Sigmoid colon (tissue), 7 donors: ENCODE data around the gene AUNIP. TPM values are rescaled to one million over a fixed set of nuclear protein-coding genes. Genes with fewer than 3 reads are reported as not detected.

ENCODE experiments used
- DNase-seq: peaks from one replicate; pipeline ENCODE4 v3.0.0-alpha.2; 2019
- H3K27ac ChIP-seq, 4 donors: fragments of 200-600 bp; sonication (generic); one replicate each; pipeline ENCODE4 v1.5.1; 2016 to 2019; ENCODE audit warnings: mild to moderate bottlenecking in 1 of 4
- H3K27me3 ChIP-seq, 3 donors: fragments of 200-600 bp; sonication (generic); one replicate each; pipeline ENCODE4 v1.5.1; 2019; ENCODE audit warnings: mild to moderate bottlenecking in 1 of 3
- H3K36me3 ChIP-seq, 4 donors: fragments of 200-600 bp; sonication (generic); one replicate each; pipeline ENCODE4 v1.5.1; 2016 to 2019
- H3K4me1 ChIP-seq, 4 donors: fragments of 200-600 bp; sonication (generic); one replicate each; pipeline ENCODE4 v1.5.1; 2017 to 2019
- H3K4me3 ChIP-seq, 4 donors: fragments of 200-600 bp; sonication (generic); one replicate each; pipeline ENCODE4 v1.5.1; 2017 to 2019; ENCODE audit warnings: mild to moderate bottlenecking in 2 of 4, moderate library complexity in 1 of 4
- H3K9me3 ChIP-seq, 4 donors: fragments of 200-600 bp in 3 of 4; sonication (generic) in 3 of 4; one replicate each; pipeline versions ENCODE4 v1.5.1 to v1.6.1; 2013 to 2019
- EP300 ChIP-seq, 4 donors: sonication (generic); formaldehyde crosslinking; IDR thresholded peaks; one replicate each; pipeline ENCODE4 v1.6.1; 2017; ENCODE audit warnings: antibody characterized with exemption in 4 of 4
- POLR2A ChIP-seq, 2 donors: fragments of 450-650 bp; IDR thresholded peaks; one replicate each; pipeline ENCODE4 v1.6.1; 2016; ENCODE audit warnings: antibody characterized with exemption in 2 of 2, mild to moderate bottlenecking in 2 of 2, moderate library complexity in 2 of 2
- POLR2AphosphoS5 ChIP-seq, 4 donors: sonication (generic); formaldehyde crosslinking; IDR thresholded peaks; one replicate each; pipeline ENCODE4 v1.6.1; 2017; ENCODE audit warnings: antibody characterized with exemption in 4 of 4
- WGBS, 2 donors: extraction: QIAGEN DNeasy Blood & Tissue Kit; methylation state at CpG; one replicate each; pipeline ENCODE4 v1.1.7; 2013; 5-methylcytosine and 5-hydroxymethylcytosine counted together
- intact Hi-C: fragments of 100-400 bp; cut with DNase I; formaldehyde crosslinking; loops from one replicate; pipeline ENCODE4 v1.15.1; 2023
- polyA plus RNA-seq, 3 donors: library from polyadenylated mRNA; stranded (reverse); fragments of 200-250 nt; gene quantifications; one replicate each; pipeline ENCODE4 v1.2.3, GENCODE V29; 2013
- total RNA-seq, 4 donors: library from RNA; depleted of rRNA; stranded (reverse); fragments of >200 nt; gene quantifications; one replicate each; pipeline ENCODE4 v1.1.0, GENCODE V29; 2016
- TF ChIP-seq, protein P1 (sequence below), 4 experiments: fragments of 450-650 bp in 3 of 4; fragments of 200-600 bp in 1 of 4; IDR thresholded peaks; one replicate each; pipeline ENCODE4 v1.5.1; 2016 to 2019; ENCODE audit warnings: antibody characterized with exemption in 4 of 4, mild to moderate bottlenecking in 3 of 4, moderate library complexity in 2 of 4
- donor health status: healthy with polysubstance abuse.
- donor health status: Bipolar disorder and iron deficiency.
- donor health status: healthy.

The AUNIP gene
- total and polyA plus RNA-seq, 7 donors = 0.46 to 1.9 TPM; not detected in 5

- intact Hi-C loops = loop anchor here (10.0 kb wide), 1 partner anchor 571 kb away; the partner anchor contains the start of gene RSRP1
- no peak overlapping the region for H3K4me3 ChIP-seq
- no peaks in the 10 kb centered on the region for H3K27me3 ChIP-seq
- H3K36me3 ChIP-seq = peaks cover 12 to 54% (median 28%) of the 10 kb centered on the region in 4 donors
- no peaks in the 10 kb centered on the region for H3K9me3 ChIP-seq
- DNase-seq = no peak
- H3K27ac ChIP-seq = no peak overlapping the region
- WGBS, 2 donors = 89 to 92% methylated on average over 15 of the region's 15 CpGs
- TF ChIP-seq POLR2AphosphoS5 (IDR thresholded peaks at IDR 0.05) (no peak), POLR2A (IDR thresholded peaks at IDR 0.05) (no peak)
- TF ChIP-seq, protein P1, sequence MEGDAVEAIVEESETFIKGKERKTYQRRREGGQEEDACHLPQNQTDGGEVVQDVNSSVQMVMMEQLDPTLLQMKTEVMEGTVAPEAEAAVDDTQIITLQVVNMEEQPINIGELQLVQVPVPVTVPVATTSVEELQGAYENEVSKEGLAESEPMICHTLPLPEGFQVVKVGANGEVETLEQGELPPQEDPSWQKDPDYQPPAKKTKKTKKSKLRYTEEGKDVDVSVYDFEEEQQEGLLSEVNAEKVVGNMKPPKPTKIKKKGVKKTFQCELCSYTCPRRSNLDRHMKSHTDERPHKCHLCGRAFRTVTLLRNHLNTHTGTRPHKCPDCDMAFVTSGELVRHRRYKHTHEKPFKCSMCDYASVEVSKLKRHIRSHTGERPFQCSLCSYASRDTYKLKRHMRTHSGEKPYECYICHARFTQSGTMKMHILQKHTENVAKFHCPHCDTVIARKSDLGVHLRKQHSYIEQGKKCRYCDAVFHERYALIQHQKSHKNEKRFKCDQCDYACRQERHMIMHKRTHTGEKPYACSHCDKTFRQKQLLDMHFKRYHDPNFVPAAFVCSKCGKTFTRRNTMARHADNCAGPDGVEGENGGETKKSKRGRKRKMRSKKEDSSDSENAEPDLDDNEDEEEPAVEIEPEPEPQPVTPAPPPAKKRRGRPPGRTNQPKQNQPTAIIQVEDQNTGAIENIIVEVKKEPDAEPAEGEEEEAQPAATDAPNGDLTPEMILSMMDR (IDR thresholded peaks at IDR 0.05) = no peak
- peaks cover 2 to 22% (median 18%) of the 10 kb centered on the region in 4 donors for H3K4me1 ChIP-seq
These were observed 43.0 kb downstream of the AUNIP start for GRCh38 chr1:25816112-25816718.

GRCh38 chr1:25815208-25816111 lies 43.8 kb downstream of the AUNIP start:
- intact Hi-C loops = loop anchor here (10.0 kb wide), 1 partner anchor 571 kb away; the partner anchor contains the start of gene RSRP1
- Histone ChIP-seq H3K27ac (no peak overlapping the region), H3K4me1 (peaks cover 2 to 22% (median 20%) of the 10 kb centered on the region in 4 donors), H3K36me3 (peaks cover 12 to 55% (median 28%) of the 10 kb centered on the region in 4 donors), H3K4me3 (no peak overlapping the region), H3K9me3 (no peaks in the 10 kb centered on the region), H3K27me3 (no peaks in the 10 kb centered on the region)
- DNase-seq = no peak
- WGBS, 2 donors = 95% methylated on average over 24 of the region's 24 CpGs
- TF ChIP-seq POLR2AphosphoS5 (IDR thresholded peaks at IDR 0.05) (no peak), EP300 (IDR thresholded peaks at IDR 0.05) (no peak), POLR2A (IDR thresholded peaks at IDR 0.05) (no peak)
- TF ChIP-seq, protein P1 (IDR thresholded peaks at IDR 0.05) = no peak

- Histone ChIP-seq H3K4me3 (no peak overlapping the region), H3K36me3 (peaks cover 12 to 63% (median 32%) of the 10 kb centered on the region in 4 donors), H3K27me3 (no peaks in the 10 kb centered on the region), H3K9me3 (no peaks in the 10 kb centered on the region), H3K27ac (no peak overlapping the region), H3K4me1 (peaks cover under 1 to 26% (median 21%) of the 10 kb centered on the region in 4 donors)
- intact Hi-C loops = loop anchor here (10.0 kb wide), 1 partner anchor 570 kb away; the partner anchor contains the start of gene RSRP1
- 92 to 93% methylated on average over 7 of the region's 7 CpGs for WGBS, 2 donors
- no peak for DNase-seq
- TF ChIP-seq POLR2A (IDR thresholded peaks at IDR 0.05) (no peak), EP300 (IDR thresholded peaks at IDR 0.05) (no peak)
These were observed 44.6 kb downstream of the AUNIP start for GRCh38 chr1:25814549-25815087.

GRCh38 chr1:25813734-25814471 lies 45.4 kb downstream of the AUNIP start:
- H3K27ac ChIP-seq = no peak overlapping the region
- H3K4me1 ChIP-seq = peaks cover 0 to 23% (median 17%) of the 10 kb centered on the region in 4 donors
- intact Hi-C loops = loop anchor here (10.0 kb wide), 1 partner anchor 569 kb away; the partner anchor contains the start of gene RSRP1
- peaks cover 12 to 70% (median 37%) of the 10 kb centered on the region in 4 donors for H3K36me3 ChIP-seq
- H3K4me3 ChIP-seq = no peak overlapping the region
- WGBS, 2 donors = 86 to 91% methylated on average over 24 of the region's 24 CpGs
- H3K27me3 ChIP-seq = no peaks in the 10 kb centered on the region
- H3K9me3 ChIP-seq = no peaks in the 10 kb centered on the region
- TF ChIP-seq, protein P1 (IDR thresholded peaks at IDR 0.05) = no peak
- TF ChIP-seq EP300 (IDR thresholded peaks at IDR 0.05) = no peak
- no peak for TF ChIP-seq POLR2A (IDR thresholded peaks at IDR 0.05)
- no peak for TF ChIP-seq POLR2AphosphoS5 (IDR thresholded peaks at IDR 0.05)
- DNase-seq = no peak
